Stimulated activated CD4-positive, alpha-beta T cell treated with anti-CD3 and anti-CD28 coated beads, Interleukin-4, amount 100 ng/mL, for 1 hour (primary cell): ENCODE results near the gene DMBT1.

ENCODE experiments used
- DNase-seq: peaks from one replicate; pipeline ENCODE4 v3.0.0-alpha.2; 2020

The DMBT1 gene

DNA sequence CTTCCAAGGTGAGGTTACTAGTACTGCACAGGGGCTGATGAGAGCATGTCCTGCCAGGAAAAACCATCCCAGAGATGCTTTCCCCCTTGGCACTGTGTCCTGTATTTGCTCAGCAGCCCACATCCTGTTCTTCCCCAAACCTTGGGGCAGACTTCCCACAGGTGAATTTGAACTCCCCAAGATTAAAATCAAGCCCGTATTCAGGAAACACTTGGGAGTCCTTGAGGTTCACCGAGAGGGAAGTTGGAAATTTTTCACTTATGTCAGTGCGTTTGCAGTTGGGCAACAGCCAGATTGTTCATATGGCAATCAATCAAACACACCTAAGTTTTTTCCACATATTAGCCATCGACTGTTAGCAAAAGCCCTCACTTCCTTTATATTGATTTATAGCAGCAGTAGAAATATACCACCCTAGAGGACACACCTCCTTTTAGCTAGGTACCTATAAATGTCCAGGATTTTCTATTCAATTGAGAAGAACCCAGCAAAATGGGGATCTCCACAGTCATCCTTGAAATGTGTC, at the start of gene DMBT1:
Gene DMBT1 (plus strand): TSS at position 476 of the 526 bp plus-strand sequence. CDS start 17 bp downstream, at position 493.
- DNase-seq, result no peak

DNA sequence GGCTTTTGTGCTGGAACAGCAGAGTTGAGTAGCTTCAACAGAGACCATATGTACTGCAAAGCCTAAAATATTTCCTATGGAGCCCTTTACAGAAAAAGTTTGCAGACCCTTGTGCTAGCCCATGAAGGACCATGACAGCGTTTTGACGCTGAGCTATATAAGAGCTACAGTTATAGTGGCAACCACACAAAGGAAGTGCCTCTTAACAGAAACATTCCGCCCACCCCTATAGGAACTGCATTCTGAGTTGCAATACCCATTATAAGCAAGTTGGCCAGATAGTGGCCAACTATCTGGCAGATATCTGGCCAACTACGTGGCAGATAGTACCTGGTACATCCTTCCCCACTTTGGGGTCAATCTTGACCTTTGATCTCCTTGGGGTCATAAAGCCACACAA, 47.5 kb upstream of the DMBT1 start:
- DNase-seq, result no peak

DNA sequence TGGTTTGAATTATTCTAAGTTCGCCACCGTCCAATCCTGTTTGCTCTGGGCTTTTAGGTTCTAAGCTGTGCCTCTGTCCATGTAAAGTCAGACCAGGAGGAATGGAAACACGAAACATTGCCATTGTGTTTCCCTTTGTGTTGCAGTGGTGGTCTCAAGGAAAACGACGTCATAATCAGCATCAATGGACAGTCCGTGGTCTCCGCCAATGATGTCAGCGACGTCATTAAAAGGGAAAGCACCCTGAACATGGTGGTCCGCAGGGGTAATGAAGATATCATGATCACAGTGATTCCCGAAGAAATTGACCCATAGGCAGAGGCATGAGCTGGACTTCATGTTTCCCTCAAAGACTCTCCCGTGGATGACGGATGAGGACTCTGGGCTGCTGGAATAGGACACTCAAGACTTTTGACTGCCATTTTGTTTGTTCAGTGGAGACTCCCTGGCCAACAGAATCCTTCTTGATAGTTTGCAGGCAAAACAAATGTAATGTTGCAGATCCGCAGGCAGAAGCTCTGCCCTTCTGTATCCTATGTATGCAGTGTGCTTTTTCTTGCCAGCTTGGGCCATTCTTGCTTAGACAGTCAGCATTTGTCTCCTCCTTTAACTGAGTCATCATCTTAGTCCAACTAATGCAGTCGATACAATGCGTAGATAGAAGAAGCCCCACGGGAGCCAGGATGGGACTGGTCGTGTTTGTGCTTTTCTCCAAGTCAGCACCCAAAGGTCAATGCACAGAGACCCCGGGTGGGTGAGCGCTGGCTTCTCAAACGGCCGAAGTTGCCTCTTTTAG, 46.3 kb upstream of the DMBT1 start:
- DNase-seq, result no peak

DNA sequence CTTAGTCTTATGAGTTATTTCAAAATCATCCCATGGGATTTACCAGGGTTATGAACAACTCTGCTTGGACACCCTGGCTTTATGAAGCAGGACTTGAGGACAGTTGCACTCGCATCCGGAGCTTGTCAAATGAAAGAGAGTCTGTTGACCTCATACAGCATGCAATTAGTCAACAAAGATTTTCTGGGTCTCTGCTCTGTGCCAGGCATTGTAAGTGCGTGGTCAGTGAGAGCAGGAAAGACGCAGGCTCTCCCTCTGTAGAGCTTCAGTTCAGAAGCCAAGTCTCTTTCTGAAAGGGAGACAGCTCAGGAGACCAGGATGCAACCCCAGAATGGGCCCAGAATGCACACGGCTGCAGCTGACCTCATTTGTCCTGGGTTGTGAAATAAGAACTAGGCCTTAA, 45.5 kb upstream of the DMBT1 start:
- DNase-seq, result no peak

DNA sequence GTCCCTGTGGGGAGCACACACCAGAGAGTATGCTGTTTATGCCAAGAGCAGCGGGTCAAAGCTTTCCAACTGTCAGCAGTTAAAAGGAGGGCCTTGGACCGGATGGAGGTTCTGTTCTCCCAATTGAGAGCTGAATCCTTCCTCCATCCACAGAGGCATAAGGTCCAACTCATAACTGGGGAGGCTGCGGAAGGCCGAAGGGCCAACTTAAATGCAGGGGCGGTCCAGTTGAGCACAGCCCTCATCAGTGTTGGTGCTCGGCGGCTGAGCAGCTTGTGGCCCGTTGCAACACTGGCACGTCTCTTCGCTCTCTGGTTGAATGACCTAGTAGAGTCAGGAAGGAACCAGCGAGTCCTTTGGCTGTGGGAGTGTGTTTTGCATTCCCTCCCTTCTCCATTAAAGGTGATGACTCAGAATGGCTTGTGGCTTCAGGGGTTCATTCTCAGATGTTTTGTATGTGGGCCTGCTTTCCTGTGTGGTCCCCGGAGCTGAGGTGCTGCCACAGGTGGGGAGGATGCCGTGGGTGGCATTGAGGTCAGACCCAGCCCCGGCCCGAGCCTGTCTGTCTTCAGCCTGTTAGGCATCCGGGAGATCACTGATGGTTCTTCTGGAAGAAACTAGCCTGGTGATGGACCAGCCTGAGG, 44.8 kb upstream of the DMBT1 start:
- DNase-seq, result peak; percentile 24

DNA sequence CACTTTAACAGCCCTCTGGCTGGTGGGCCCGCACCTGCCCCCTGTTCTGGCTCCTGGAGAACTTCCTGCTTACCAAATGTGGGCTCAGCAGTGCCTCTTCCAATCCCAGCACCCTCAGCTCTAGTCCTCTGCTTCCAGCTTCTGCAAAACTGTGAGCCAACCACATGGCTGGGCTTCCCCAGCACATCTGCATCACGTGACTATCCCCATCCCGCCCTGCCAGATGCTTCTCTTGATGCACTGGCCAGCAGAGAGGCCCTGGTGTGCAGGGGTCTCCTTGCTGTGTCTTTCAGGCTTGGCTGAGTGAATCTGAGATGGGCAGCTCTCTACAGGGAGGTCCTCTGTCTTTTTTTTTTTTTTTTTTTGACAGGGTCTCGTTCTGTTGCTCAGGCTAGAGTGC, 43.8 kb upstream of the DMBT1 start:
- DNase-seq, result no peak

DNA sequence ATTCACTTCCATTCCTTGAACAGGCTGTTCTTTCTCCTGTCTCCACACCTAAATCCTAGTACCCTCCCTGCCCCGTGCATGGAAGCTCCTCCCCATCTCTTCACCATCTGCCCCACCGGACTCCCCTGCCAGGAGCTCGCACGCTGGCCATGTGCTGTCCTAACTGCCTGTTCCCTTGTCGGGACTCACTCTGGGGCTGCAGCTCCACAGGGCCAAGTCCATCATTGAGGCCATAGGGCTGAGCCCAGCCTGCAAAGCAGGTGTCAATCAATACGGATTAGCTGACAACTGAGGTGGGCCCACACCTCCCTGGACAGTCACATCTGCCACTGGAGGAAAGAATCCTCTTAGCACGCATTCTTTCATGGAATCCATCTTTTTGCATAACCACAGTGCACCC, 41.4 kb upstream of the DMBT1 start:
- DNase-seq, result no peak

DNA sequence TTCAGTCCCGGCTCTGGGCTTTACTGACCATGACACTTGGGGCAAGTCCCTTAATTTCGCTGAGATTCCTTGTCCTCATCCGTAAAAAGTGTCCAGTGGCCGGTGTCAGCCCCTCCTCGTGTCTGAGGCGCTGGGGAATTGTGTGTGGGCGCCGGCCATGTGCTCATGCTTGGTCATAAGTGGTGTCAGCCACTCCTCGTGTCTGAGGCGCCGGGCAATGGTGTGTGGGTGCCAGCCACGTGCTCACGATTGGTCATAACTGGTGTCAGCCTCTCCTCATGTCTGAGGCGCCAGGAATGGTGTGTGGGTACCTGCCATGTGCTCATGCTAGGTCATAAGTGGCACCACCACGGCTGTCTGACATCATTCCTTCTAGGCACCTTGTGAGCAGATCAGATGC, 40.7 kb upstream of the DMBT1 start:
- no peak for DNase-seq

DNA sequence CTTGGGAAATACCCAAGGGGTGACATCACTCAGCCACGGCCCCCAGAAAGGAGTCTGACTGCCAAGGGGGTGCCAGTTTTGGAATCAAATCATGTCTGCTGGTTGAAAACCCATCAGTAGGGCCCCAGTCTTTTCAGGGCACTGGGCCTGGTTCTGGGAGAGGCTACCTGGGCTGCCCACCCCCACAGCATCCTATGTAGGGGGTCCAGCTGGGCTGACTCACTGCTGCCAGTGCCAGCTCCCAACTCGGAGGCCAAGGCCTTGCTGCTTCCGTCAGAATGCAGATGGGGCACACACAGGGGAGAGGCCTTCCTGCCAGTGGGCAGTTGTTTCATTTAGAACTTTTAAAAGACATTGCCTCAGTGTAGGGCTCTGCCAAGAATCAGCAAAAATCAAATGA, 39.5 kb upstream of the DMBT1 start:
- DNase-seq, result no peak

DNA sequence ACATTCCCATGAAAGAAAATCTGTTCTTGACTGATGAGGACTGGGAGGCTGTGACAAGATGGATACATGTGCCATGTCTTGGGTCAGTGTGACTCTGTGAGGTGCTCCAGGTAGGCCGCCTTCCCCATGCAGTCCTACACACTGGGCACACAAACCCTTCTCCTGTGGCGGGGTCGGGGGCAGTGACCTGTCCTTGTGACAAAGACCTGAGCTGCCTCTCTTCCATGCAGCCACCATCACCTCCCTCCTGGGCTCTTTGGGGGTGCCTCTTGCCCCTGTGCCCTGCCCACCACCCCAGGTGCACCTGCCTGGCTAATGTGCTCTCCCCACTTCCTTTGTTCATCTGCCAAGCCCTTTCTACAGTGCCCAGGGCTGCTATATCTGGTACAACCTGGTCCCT, 35.7 kb upstream of the DMBT1 start:
- no peak for DNase-seq

DNA sequence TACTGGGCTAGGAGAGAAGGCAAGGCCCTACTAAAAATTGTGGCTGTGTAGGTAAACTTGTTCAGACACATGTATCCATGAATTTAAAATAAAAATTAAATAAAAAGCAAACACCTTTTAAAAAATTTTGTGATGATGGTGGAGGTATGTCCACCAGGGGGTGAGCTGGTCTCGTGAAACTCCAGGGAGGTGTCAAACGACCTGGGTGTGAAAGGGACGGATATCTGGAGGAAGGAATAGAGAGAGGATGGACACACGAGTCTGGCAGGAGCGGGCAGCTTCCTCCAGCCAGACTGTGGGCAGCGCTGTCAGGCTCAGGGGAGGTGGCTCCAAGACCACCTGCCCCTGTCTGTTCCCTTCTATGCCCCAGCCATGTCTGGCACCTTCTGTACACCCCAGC, 34.8 kb upstream of the DMBT1 start:
- DNase-seq, result no peak

DNA sequence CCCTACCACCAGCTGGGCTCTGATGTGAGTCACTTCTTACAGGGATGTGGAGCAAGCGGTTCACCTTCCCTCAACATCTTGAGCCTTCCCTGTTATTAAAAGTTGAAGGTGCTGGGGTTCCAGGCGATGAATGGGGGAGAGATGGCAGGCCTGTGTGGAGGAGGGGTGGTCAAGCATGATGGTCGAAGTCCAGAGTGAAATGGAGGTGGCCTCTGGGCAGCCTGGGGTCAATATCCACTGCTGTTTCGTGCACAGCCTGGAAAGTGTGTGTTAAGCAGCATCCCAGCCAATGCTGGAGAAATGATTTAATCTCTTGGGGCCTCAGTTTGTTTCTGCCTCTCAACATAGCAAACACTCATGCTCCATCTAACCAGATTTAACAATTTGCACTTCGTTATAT, 33.7 kb upstream of the DMBT1 start:
- DNase-seq, result no peak

DNA sequence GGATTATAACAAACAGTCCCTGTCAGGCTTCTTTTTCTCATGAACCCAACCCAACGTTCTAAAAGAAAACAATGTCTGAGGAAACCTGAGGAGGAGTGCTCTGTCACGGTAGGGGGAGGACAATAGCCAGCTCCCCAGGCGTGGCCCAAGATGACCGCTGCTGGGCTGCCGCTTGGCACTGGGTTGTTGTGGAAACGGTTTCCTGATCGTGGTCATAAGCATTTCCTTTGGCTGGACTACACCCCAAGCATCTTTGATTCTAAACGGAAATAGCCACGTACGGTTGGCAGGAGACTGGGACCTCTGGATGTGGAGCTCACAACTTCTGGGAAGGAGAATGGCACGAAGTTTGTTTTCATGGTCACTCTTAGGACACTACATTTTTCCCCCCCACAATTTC, 30.4 kb upstream of the DMBT1 start:
- DNase-seq, result no peak

DNA sequence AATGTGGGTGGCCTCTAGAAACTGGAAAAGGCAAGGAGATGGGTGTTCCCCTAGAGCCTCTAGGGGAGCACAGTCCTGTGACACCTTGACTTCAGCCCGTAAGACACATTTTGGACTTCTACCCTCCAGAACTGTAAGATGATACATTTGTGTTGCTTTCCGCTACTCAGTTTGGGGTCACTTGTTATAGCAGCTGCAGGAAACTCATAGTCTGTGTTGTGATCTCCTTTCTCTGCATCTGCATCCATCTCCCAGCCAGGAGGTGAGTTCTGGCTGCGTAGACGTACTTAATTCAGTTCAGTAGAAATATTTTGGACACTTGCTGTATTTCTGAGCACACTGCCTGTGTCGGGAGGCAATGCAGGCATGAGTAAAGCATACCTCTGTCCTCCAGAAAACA, 29.3 kb upstream of the DMBT1 start:
- DNase-seq, result no peak

DNA sequence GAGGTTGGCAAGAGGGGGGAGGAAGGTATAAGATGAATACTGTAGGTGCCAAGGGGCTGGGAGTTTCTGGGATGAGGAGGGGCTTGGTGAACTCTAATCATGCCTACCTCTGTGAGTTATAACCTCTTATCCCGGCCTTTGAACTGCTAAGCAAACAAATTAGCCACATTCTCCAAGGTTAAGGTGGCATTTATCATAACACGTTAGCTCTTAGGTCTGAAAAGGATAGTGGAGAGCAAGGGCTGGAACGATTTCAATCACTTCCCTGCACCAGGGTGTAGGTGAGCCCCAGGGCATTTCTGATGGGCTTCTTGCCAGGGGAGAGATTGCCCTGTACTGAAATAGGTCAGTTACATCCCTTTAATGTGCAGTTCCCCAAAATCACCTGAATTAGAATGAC, 28.6 kb upstream of the DMBT1 start:
- no peak for DNase-seq

DNA sequence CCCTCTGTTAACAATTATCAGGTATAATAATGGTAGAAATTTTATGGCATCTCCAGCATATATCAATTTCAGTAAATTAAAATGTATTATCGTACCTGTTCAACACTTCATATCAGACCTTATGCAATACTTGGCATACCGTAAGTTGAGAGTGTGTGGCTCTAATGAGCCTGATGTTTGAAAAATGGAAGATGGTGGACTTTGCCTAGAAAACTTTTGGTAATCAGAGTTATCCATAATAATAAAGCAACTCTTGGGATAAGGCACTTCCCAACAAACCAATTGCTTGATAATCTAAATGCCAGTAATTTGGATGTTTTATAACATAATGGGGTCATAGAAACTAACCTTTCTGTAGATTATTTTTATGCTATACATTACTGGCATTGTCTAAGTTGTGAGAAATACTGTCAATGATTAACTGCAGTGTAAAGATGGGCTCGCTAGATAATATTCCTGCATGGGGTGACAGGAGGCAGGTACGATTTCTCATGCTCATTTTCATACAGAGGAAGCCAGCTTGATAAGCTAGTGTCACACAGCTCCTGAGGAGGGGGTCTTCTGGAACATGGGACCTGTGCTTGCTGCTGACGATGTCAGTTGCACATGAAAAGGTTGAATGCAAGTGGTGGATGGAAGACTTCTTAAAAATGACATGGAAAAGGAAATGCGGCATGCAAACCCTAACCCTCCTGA, 27.8 kb upstream of the DMBT1 start:
- no peak for DNase-seq

DNA sequence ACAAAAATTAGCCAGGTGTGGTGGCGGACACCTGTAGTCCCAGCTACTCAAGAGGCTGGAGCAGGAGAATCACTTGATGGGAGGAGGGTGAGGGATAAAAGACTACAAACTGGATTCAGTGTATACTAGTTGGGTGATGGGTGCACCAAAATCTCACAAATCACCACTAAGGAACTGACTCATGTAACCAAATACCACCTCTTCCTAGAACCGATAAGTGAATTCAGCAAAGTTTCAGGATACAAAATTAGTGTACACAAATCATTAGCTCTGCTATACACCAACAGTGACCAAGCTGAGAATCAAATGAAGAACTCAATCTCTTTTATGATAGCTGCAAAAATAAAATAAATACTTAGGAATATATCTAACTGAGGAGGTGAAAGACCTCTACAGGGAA, 23.0 kb upstream of the DMBT1 start:
- DNase-seq, result no peak

DNA sequence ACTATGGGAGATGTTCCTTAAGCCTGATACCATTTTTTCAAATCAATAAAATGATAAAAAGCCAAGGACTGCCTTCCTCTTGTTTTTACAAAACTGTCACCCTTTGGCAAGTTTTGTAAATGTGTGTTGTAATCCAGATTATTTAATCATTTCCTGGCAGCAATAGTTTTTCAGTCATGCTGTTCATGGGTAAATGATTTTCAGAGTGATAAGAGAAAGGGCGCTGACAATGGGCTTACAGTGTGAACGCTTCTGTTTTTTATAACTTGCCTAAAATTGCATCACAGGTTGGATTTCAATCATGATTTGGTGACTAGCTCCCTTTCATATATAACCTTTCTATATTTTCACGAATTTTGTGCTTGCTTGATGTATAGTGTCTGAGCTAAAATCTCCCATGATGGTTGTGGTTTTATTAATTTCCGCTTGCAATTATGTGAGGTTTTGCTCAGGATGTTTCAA, 19.0 kb upstream of the DMBT1 start:
- DNase-seq, result no peak

DNA sequence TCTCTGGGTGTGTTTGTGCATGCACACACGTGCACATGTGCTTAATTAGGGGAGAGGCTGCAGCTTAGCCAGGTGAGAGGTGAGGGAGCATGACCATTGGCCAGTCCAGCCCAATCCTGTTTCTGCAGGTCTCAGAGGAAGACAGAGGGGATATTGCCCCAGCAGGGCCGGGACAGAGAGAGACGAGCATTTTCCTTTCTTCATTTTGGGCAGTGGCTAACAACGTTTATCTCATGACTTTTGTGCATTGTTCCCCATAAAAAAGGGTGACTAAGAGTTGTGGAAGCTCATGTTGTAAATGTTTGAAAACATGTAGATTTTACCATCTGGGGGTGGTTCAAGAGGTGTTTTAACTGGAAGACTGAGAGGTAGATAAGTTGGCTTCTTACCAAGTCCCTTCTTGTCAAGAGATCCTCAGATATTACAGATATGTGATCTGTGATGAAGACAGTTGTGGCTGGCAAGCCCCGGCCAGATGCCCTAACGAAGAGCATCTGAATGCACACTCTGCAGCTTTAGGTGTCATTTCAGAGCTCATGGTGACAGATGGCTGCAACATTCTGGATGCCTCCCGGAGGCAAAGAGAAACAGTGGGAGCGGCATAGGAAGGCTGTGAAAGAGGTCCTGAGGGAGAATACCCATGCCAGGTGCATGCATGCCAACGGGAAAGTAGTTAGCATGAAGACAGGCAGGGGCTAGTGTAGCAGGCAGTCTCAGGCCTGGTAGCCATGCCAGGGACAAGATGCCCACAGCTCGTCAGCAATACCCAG, 16.7 kb upstream of the DMBT1 start:
- DNase-seq, result no peak

DNA sequence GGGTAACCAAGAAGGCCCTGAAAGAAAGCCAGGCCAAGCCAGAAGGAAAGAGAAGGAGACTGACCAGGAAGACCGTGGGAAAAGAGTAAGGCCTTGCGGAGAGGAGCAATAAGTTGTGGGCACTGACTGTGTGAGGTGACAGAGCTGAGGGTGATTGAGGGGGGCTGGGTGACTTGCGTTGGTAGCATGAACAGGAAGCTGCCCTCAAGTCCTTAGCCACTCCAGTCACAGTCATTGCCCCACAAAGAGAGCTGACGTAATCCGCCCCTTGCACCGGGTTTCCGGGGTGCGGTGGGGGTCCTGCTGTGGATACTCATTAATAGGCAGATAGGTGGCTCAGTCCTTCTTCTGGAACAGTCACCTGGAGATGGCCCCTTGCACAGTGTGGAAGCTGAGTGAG, 16.1 kb upstream of the DMBT1 start:
- no peak for DNase-seq

DNA sequence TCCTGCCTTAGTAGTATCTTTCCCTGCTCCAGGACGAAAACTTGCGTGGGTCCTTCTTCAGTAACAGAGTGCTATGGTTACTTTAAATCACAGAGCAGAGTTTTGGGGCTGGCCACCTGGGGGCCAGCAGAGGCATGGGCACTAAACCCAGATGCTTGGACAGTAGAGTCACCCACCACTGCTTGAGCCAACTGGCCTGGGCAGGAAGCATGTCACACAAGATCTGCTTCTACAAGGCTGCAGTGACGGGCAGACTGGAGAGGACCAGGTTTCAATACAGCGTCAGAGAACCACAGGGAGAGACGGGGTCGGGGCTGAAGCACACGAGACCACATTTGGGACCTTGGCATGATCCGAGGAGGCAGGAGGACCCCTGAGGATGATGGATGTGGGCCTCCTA, 14.3 kb upstream of the DMBT1 start:
- no peak for DNase-seq

DNA sequence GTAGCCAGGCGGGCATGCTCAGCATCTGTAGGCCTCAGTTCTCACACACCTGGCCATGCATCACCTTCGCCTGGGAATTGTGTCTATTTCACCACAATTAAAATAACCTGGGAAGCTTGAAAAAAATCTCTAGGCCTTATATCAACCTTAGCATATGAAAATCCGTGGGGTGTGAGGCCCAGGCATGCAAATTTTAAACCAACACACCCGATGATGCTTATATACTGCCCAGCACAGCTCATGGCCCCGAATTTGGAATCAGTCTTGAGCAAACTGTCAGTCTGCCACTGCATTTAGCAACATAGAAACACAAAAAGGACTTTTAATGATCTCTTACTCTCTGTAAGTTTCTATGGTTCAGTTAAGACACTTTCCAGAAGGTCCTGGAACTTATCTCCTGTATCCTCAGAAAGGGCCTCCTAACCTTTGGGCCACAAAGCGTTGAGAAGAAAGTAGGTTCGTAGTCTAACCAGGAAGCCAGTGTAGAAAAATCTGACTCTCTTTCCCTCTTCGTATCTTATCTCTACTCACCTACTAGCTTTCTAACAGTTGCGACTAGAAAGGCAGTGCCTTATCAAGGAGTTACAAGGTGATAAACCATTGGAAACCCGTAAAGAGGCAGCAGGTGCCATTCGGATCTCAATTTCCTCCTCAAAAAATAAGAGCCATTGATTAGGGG, 12.0 kb upstream of the DMBT1 start:
- no peak for DNase-seq
